GM04503 (cell line): ENCODE results near the gene NSD1.
"Not testable (repeated sequence)": the region's sequence is repeated elsewhere in the genome, so short reads cannot be mapped to it uniquely, and the experiment has no call there.

Experiments used
- DNase-seq: peaks from one replicate; pipeline ENCODE4 v3.0.0-alpha.2; 2012; ENCODE audit warnings: low read depth

Gene NSD1

DNA sequence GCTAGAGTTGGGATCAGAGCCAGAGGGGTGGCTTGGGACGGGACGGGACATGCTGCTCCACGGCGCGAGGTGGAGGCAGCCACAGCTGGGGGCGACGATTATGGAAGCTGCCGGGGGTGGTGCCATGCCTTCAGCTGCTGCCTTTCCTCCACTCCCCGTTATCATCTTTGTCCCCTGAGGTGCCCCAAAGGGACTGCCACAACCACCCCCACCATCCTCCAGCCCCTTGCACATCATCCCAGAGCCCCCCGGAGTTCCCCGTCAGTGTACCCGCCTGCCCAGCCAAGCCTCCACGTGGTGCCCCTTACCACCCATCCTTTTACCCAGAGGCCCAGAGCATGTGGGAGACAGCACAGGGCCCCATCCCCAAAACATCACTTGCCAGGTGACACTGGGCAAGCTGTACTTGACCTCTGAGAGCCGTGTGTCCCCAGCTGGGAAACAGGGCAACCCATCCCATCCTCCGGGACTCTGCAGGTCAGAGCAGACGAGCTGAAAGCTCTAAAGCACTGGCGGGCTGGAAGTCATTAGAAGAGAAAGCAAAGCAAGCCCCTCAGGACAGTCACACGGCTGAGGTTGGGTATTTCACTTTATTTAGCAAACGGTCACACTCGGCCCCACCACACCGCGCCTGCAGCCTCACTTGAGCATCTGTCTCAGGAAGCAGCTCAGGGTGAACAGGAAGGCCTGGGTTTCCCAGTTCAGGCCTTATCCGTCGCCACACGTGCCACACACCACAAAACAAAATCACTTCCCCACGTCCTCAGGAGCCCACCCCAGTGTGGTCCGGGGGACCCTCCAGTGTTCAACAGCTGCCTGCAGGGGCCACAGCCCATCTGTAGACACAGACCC, 197.6 kb downstream of the NSD1 start:
- DNase-seq: no peak

GRCh38 chr5:177332031-177332895, 198.7 kb downstream of the NSD1 start:
- no peak for DNase-seq

DNA sequence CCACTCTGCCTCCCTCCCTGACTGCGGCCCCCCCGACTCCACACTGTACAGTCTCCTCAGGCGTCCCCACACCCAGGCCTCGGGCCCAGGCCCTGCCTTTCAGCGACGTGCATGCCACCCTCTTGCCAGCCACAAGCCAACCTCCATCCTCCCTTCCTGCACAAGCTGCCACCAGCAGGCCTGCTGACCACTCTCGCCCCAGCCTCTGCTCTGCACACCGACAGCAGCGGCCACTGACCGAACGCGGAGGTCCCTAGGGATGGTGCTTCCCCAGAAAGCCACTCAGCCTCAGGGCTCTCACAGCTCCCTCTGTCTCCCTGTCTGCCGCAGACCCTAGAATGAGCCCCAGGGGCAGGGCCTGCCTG, 199.3 kb downstream of the NSD1 start:
- DNase-seq: no peak

GRCh38 chr5:177333420-177334154, 200.0 kb downstream of the NSD1 start:
- DNase-seq: no peak

DNA sequence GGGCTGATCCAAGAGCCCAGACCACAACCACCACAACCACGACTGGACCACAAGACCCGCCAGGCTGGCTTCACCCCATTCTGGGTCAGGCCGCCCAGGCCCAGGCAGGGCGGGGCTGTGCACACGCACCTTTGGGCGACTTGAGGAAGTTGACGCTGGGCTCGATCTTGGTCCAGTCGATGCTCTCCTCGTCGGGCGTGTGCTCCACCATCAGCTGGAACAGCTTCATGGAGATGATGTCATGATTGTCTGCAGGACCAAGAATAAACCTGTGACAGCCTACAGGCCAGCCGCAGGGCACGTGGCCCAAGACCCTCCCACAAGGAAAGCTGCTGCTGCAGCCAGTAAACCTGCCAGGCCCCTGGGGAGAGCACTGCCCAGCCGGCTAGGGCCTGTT, 200.6 kb downstream of the NSD1 start:
- DNase-seq: no peak

DNA sequence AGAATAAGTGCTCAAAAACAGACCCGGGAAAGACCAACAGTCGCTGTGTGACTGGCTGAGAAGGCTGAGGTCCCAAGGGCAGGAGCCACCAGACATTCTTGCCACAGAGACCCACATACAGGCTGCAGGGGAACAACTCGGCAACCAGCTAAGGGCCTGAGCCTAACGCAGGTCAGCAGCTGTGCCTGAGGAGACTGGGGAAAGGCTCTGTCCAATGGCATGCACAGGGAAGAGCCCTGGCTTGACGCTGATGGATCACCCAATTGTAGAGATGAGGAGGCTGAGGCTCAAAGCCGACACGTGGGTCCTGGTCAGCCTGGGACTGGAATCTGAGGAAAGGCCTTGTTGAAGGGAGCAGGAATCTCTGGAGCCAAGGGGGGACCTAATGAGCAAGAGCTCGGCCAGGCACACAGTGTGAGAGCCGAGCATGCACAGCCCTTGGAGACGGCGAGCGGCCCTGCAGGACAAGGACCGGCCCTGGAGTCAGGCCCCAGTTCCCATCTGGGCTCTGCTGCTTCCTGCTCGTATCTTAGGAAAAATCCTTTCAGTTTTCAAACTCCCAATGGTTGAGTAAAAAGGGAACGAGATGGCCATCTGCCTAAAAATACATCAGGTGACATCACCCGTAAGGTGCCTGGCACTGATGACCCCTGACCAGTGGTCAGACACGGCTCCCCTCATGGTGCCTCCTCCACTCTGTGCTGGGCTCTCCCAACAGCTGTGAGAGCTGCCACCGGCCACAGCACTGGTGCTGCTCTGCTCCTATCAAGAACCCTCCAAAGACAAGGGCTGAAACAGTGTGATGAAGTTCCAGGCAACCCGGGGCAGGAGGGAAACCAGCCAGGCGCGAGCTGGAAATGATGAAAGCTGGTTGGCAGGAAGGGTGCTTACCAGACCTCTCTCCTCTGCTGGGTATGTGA, 201.5 kb downstream of the NSD1 start:
- DNase-seq: no peak

DNA sequence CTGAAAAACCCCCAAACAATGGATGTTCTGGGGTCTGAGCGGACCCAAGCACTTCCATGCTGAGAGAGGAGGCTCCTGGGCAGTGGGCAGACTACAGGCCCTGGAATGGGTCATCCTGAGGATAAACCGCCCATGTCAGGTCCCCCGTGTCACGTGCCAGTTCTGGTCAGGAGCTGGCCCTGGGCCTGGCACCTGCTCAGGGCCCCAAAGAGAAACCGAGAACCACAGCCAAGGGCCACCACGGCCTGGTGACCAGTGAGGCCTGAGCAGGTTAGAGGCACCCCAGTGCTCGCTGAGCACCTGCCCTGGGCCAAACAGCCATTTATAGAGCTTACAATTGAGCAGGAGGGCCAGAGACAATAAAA, 202.1 kb downstream of the NSD1 start:
- no peak for DNase-seq

GRCh38 chr5:177336112-177336511, 202.5 kb downstream of the NSD1 start:
- DNase-seq: no peak

DNA sequence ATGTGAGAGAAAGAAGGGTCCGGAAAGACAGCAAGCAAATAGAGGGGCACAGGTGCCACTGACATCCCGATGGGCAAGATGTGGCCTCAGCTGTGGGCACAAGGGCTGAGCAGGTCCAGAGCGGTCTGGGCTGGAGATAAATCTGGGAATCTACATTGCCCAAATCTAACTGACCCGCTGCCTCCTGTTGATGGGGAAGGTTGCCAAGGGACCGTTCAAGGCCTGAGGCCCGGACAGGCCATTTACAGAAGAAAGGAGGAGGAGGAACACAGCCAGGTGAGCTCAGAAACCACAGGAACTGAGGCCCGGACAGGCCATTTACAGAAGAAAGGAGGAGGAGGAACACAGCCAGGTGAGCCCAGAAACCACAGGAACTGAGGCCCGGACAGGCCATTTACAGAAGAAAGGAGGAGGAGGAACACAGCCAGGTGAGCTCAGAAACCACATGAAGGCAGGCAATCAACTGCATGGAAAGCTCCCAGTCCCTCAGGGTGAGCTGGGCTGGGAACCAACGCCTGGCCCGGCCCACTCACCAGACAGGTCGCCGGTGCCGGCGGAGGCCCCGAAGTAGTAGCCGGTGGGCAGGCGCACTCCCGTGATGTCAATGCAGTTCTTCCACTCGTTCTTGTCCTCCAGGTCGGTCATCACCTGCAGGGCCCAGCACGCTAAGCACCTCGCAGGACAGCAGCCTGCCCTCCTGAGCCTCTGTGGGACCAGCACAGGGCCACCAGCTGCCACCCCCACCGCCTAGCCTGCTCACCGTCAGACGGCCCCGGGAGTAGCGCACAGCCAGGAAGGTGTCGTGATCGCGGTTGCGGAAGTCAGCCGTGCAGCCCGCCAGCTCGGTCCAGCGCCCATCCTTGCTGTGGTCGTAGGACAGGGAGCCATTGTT, 203.3 kb downstream of the NSD1 start:
- DNase-seq: no peak

DNA sequence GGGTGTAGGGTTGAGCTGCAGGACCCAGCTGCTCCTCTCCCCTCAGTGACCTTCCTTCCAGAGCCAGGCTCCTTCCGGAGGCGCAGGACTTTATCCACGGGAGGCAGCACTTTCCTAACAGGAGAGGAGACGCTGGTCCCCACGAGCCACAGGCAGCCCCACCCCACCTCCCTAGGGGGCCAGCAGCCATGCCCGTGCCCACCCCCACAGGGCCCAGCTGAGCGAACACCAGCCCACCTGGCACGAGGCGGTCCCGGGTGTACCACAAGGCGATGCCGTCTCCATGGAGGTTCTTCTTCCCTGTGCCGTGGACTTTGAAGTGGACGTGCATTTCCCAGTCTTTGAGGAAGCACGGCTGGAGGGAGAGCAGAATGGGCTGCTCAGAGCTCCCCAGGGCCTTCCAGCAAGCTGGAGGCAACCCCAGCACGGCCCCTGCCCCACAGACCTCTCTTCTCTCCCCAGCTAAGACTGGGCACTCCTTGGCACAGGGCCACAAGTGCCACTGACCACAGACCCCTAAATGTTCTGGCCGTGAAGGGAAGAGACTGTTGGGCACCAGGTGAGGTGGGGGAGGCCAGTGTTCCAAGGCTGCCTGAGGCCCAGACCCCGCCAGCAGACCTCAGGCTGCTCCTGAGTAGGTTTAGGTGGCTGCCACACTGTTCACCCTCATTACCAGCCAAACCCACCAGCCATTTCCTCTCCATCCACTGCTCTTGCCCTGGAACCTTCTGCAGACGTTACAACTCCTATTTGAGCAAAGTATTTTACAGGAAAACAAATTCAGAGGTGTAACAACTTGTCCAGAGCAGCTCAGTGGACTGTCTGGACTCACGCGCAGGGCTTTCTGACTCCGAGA, 204.9 kb downstream of the NSD1 start:
- no peak for DNase-seq

- no peak for DNase-seq
These were observed 205.6 kb downstream of the NSD1 start for GRCh38 chr5:177339107-177339638.

DNA sequence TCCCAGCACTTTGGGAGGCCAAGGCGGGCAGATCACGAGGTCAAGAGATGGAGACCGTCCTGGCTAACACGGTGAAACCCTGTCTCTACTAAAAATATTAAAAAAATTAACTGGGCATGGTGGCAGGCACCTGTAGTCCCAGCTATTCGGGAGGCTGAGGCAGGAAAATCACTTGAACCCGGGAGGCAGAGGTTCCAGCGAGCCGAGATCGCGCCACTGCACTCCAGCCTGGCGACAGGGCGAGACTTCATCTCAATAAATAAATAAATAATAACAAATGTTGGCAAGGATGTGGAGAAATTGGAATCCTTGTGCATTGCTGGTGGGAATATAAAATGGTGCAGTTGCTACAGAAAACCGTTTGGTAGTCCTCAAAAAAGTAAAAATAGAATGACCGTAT, 209.4 kb downstream of the NSD1 start:
- DNase-seq: not testable (repeated sequence)

GRCh38 chr5:177343777-177344176, 210.2 kb downstream of the NSD1 start:
- DNase-seq: no peak

DNA sequence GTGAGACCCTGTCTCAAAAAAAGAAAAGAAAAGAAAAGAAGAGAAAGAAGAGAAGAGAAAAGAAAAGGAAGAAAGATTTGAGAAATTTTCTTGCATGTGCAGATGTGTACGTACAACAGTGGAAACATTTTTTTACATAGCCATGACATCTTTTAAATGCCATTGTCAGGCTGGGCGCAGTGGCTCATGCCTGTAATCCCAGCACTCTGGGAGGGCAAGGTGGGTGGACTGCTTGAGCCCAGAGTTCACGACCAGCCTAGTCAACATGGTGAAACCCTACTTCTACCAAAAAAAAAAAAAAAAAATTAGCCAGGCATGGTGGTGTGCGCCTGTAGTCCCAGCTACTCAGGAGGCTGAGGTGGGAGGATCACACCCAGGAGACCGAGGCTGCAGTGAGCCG, 211.3 kb downstream of the NSD1 start:
- DNase-seq: no peak

DNA sequence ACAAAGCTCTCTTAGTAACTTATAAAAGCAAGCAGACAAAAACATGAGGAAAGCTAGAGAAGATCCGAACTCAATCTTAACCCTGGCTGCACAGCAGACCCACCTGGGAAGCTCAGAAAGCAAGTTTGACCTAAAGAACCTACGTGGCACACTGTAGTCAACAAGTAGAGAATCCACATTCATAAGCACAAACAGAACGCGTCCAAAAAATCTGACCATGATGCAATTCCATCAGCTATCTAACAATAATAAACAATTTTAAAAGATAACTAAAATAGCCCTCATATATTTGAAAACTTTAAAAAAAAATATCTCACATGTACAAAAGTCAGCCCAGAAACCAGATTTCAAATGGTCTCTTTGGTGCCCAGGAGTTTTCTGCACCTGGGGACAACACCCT, 213.2 kb downstream of the NSD1 start:
- DNase-seq: no peak

GRCh38 chr5:177347699-177348098, 214.1 kb downstream of the NSD1 start:
- DNase-seq: no peak

DNA sequence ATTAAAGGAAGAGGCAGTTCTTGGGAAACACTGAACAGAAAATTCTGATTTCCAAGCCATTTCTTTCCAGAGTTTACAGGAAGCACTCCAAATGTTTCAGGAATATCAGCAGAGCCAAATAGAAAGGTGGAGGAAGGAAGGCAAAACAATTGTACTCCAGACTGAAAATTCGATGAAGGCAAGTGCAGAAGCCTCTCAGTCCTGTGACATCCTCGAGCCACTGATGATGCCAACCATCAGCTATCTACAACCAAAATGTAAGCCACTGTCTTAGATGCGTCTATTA, 215.7 kb downstream of the NSD1 start:
- no peak for DNase-seq

GRCh38 chr5:177349762-177350161, 216.2 kb downstream of the NSD1 start:
- no peak for DNase-seq
